HL-60/S4 treated with retinoic acid at 250 ng/mL for 4 days and 3 days (cell line): ENCODE measurements around the gene INSM2.

Source experiments
- in situ Hi-C: fragments of 300-500 bp; cut with MboI; formaldehyde crosslinking; loops from 2 replicates; pipeline ENCODE4 v1.7.0; 2022; ENCODE audit warnings: low sequenced_read_pairs

The INSM2 gene

GRCh38 chr14:35539969-35540368 is 6.0 kb downstream of the INSM2 start:
- in situ Hi-C loops: no loop called here

GRCh38 chr14:35543006-35543405 is 9.0 kb downstream of the INSM2 start:
- in situ Hi-C loops: no loop called here

GRCh38 chr14:35549551-35549950 is 15.6 kb downstream of the INSM2 start:
- in situ Hi-C loops: no loop called here

GRCh38 chr14:35551081-35551480 is 17.1 kb downstream of the INSM2 start:
- in situ Hi-C loops: no loop called here

- in situ Hi-C loops: no loop called here
Measured at GRCh38 chr14:35553808-35554207, 19.8 kb downstream of the INSM2 start.

- in situ Hi-C loops: no loop called here
Measured at GRCh38 chr14:35556548-35556947, 22.6 kb downstream of the INSM2 start.

- in situ Hi-C loops: no loop called here
Measured at GRCh38 chr14:35557221-35557747, 23.3 kb downstream of the INSM2 start.

- in situ Hi-C loops: no loop called here
Measured at GRCh38 chr14:35558680-35559079, 24.7 kb downstream of the INSM2 start.

- in situ Hi-C loops: no loop called here
Measured at GRCh38 chr14:35565871-35566464, 32.0 kb downstream of the INSM2 start.

- in situ Hi-C loops: no loop called here
Measured at GRCh38 chr14:35571598-35571997, 37.6 kb downstream of the INSM2 start.

- in situ Hi-C loops: no loop called here
Measured at GRCh38 chr14:35573911-35574310, 39.9 kb downstream of the INSM2 start.

GRCh38 chr14:35576260-35576659 is 42.3 kb downstream of the INSM2 start:
- in situ Hi-C loops: no loop called here

GRCh38 chr14:35576856-35577255 is 42.9 kb downstream of the INSM2 start:
- in situ Hi-C loops: no loop called here

- in situ Hi-C loops: no loop called here
Measured at GRCh38 chr14:35578135-35578534, 44.2 kb downstream of the INSM2 start.

- in situ Hi-C loops: no loop called here
Measured at GRCh38 chr14:35578639-35579038, 44.7 kb downstream of the INSM2 start.
